GM21447 (cell line): ENCODE measurements around the gene ECT2.
"Not testable (repeated sequence)": the region's sequence is repeated elsewhere in the genome, so short reads cannot be mapped to it uniquely, and the experiment has no call there.

ENCODE experiments used
- ATAC-seq: cut with Tn5 transposase; IDR thresholded peaks from one replicate; pipeline ENCODE4 v1.9.1; 2021; ENCODE audit not compliant: unreplicated experiment

Gene ECT2

GRCh38 chr3:172808969-172809546 lies 58.5 kb downstream of the ECT2 start:
- ATAC-seq: no peak

DNA sequence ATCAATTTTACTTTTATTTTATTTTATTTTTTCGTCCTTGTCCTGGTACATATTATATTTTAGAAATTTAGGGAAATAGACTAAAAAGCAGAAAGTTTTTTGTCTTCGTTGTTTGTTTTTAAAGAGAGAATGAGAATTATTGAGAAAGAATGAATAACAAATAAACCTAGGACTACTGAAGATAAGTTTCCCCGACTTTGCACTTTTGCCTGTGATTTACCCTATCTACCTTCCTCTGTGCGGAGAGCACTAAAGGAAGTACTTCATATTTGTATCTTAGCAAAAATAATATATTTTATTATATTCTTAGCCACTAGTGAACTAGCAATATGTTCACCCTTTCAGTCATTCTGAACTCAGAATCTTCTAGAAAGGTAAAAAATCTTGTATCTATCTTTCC lies 60.6 kb downstream of the ECT2 start:
- ATAC-seq: no peak

GRCh38 chr3:172813462-172813861 lies 62.9 kb downstream of the ECT2 start:
- ATAC-seq: no peak

GRCh38 chr3:172814738-172815137 lies 64.2 kb downstream of the ECT2 start:
- no peak for ATAC-seq

DNA sequence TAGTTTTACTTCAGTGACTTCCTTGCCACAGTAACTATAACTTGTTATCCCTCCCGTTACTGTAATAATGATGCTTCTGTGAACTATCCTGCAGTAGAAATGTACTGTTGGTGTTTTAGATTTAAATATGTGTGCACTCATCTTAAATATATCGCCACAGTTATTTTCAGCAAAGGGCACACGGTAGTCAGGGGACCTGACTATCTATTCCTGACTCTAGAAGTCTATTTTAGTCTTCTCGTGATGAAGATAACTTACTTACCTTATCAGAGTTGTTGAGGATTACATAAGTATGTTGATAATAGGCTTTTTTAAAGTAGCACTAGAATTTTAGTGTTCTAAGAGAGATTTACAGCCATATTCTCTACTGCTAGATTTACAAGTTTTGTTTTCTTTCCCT lies 65.3 kb downstream of the ECT2 start:
- ATAC-seq: no peak

DNA sequence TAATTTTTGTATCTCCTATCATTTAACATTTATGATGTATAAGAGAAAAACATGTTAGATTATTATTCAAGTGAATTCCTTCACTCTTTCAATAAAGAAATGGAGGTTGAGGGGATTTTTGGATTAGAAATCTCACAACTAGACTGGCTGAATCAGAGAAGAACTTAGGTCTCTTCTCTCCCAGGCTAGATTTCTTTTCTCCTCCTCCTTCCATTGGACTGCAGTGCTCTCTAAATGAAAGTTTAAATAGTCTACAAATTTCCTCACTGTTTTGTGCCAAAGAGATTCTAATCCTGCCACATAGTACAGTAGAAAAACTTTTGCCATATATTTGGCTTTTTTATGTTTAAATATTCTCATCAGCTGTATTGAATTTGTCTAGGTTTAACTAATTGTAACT lies 65.8 kb downstream of the ECT2 start:
- ATAC-seq: no peak

DNA sequence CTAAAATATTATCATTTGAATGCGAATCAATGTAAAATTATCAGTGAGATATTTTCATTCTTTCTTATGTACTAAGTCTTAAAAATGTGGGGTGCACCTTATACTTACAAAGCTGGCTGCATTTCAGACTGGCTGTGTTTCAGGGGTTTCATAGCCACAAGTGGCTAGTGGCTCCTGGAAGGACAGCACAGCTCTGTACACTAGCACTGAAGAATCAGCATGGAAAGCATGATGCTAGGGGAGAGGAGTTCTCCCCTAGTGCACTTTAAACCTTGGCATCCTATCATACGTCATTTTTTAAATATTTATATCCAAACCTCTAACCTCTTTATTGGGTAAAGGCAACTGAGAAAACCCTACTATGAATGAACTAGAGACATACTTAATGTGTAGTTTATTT lies 66.4 kb downstream of the ECT2 start:
- no peak for ATAC-seq

DNA sequence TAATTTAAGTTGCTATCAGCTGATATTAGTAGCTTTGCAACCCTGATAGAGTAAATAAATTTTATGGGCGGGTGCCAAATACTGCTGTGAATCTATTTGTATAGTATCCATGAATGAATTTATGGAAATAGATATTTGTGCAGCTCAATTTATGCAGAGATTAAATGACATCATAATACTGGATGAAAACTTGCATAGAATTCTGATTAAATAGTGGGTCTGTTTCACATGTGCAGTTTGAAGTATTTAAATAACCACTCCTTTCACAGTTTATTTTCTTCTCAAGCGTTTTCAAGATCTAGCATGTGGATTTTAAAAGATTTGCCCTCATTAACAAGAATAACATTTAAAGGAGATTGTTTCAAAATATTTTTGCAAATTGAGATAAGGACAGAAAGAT lies 70.0 kb downstream of the ECT2 start:
- no peak for ATAC-seq

DNA sequence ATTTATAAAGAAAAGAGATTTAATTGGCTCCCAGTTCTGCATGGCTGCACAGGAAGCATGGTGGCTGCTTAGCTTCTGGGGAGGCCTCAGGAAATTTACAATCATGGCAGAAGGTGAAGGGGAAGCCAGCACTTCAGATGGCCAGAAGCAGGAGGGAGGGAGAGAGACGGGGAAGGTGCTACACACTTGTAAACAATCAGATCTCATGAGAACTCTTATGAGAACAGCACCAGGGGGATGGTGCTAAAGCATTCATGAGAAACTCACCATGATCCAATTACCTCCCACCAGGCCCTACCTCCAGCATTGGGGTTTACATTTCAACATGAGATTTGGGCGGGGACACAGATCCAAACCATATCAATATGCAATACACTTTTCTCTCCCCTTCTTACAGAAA lies 73.7 kb downstream of the ECT2 start:
- ATAC-seq: no peak

GRCh38 chr3:172827231-172827630 lies 76.7 kb downstream of the ECT2 start:
- ATAC-seq: not testable (repeated sequence)

- ATAC-seq: no peak
These were observed 82.5 kb downstream of the ECT2 start for GRCh38 chr3:172832983-172833382.

- ATAC-seq: no peak
These were observed 86.0 kb downstream of the ECT2 start for GRCh38 chr3:172836390-172836997.

DNA sequence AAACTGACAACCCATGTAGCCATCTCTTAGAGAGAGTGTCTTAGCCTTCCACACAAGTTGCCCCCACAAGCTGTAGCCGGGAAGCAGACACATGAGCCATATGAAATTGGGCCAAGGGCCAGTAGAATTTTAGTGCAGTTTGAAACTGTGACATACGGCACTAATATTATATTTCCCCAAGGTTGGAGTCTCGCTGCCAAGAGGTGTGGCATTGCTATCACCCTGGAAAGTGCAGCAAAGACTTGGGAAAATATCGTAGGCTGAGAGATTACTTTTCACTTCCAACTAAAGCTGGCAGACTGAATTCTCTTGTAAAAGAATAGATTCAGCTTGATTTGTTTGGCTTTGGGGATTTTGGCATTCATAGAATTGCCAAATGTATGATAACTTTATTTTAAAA lies 89.2 kb downstream of the ECT2 start:
- no peak for ATAC-seq

DNA sequence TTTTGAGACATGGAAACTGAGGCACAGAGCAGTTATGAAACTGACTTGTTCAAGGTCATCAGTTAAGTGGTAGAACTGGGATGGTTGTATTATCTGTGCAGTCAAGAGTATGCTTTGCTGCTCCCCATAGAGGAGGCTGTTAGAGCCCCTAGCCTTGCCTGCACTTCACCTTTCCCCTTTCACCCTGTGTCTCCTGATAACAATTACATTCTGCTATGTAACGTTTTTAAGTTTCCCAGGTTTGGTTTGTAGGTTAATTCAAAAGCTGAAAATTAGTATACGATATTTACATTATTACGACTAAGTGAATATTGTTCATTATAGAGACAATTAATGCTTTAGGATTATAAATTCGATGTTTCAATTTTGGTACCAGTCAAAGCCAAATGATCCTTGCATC lies 89.9 kb downstream of the ECT2 start:
- no peak for ATAC-seq

- no peak for ATAC-seq
These were observed 90.4 kb downstream of the ECT2 start for GRCh38 chr3:172840913-172841312.

GRCh38 chr3:172844428-172844827 lies 93.9 kb downstream of the ECT2 start:
- no peak for ATAC-seq

GRCh38 chr3:172846103-172846561 lies 95.6 kb downstream of the ECT2 start:
- ATAC-seq: peak; percentile 83

GRCh38 chr3:172846706-172847105 lies 96.2 kb downstream of the ECT2 start:
- no peak for ATAC-seq

DNA sequence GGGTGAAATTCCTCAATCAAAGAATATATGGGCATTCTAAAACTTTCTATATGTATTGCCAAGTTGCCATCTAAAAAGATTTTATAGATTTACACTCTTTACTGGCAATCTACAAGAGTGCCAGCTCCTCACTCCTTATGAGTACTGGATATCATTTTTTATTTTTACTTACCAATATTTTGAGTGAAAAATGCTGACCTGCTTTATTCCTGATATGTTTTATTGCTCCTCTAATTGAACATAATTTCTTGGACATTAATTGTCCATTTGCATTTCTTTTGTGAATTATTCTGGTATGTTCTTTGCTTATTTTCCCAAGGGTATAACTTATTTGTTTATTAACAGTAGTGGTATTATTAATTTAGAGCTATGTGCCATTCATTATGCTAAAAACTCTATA lies 96.8 kb downstream of the ECT2 start:
- ATAC-seq: no peak

- no peak for ATAC-seq
These were observed 98.4 kb downstream of the ECT2 start for GRCh38 chr3:172848910-172849309.

DNA sequence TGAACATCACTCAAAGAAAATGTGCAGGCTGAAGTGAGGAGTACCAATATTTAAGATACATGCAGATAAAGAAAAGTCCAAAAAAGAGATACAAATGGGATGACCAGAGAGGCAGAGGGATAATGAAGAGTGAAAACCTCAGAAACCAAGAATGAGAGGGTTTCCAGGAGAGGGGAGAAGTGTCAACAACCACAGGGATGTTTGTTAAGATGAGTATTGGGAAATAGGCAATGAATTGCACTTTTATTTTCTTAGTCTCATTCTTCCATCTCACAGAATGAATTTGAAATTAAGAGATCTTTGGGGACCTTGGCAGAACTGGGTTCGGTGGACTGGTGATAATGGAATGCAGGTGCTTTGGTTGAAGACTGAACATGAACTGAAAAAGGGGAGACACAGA lies 102.5 kb downstream of the ECT2 start:
- no peak for ATAC-seq

GRCh38 chr3:172853921-172854666 lies 103.6 kb downstream of the ECT2 start:
- no peak for ATAC-seq
